Loucy (cell line): ENCODE measurements around the gene AGBL4.

Source experiments
- H2AFZ ChIP-seq: fragments of 200-600 bp; sonication (generic); 2 replicates; pipeline ENCODE4 v1.6.0; 2016; ENCODE audit warnings: antibody characterized with exemption, mild to moderate bottlenecking, low read length, moderate library complexity
- H3F3A ChIP-seq: fragments of 200-600 bp; 2 replicates; pipeline ENCODE4 v1.6.0; 2016; ENCODE audit warnings: antibody characterized with exemption, low read depth, mild to moderate bottlenecking
- H3K27me3 ChIP-seq: fragments of 200-600 bp; sonication (generic); 2 replicates; pipeline ENCODE4 v1.6.1; 2014; ENCODE audit warnings: low read length, mild to moderate bottlenecking; ENCODE audit not compliant: insufficient read depth, poor library complexity, severe bottlenecking
- H3K36me3 ChIP-seq: fragments of 200-600 bp; sonication (generic); 2 replicates; pipeline ENCODE4 v1.6.1; 2016; ENCODE audit warnings: low read length; ENCODE audit not compliant: insufficient read depth
- H3K4me1 ChIP-seq: fragments of 200-600 bp; sonication (generic); 2 replicates; pipeline ENCODE4 v1.5.1; 2014; ENCODE audit warnings: low read length, mild to moderate bottlenecking; ENCODE audit not compliant: insufficient read depth, poor library complexity, severe bottlenecking
- H3K4me2 ChIP-seq: fragments of 200-600 bp; sonication (generic); 2 replicates; pipeline ENCODE4 v1.6.0; 2014; ENCODE audit warnings: antibody characterized with exemption, low read length, low read depth, mild to moderate bottlenecking; ENCODE audit not compliant: poor library complexity, severe bottlenecking
- H3K4me3 ChIP-seq: fragments of 200-600 bp; sonication (generic); 2 replicates; pipeline ENCODE4 v1.5.1; 2014; ENCODE audit warnings: low read length, mild to moderate bottlenecking, mixed read lengths; ENCODE audit not compliant: poor library complexity, severe bottlenecking
- H3K79me2 ChIP-seq: fragments of 200-600 bp; sonication (generic); 2 replicates; pipeline ENCODE4 v1.6.1; 2014; ENCODE audit warnings: low read length; ENCODE audit not compliant: insufficient read depth
- H3K9ac ChIP-seq: fragments of 200-600 bp; sonication (generic); 2 replicates; pipeline ENCODE4 v1.6.0; 2014; ENCODE audit warnings: mild to moderate bottlenecking, low read depth, low read length, moderate library complexity; ENCODE audit not compliant: poor library complexity, severe bottlenecking
- H3K9me2 ChIP-seq: fragments of 200-600 bp; sonication (generic); replicated peaks from 2 replicates; pipeline ENCODE4 v1.6.1; 2016; ENCODE audit warnings: low read depth, low read length, mixed read lengths
- H3K9me3 ChIP-seq: fragments of 200-600 bp; sonication (generic); 2 replicates; pipeline ENCODE4 v1.6.1; 2014; ENCODE audit warnings: mild to moderate bottlenecking, antibody characterized with exemption, low read length, low read depth; ENCODE audit not compliant: insufficient read depth
- H4K20me1 ChIP-seq: fragments of 200-600 bp; sonication (generic); 2 replicates; pipeline ENCODE4 v1.6.0; 2014; ENCODE audit warnings: antibody characterized with exemption, low read length, mild to moderate bottlenecking; ENCODE audit not compliant: insufficient read depth, poor library complexity, severe bottlenecking
- CTCF ChIP-seq: fragments of 200-600 bp; sonication (generic); conservative IDR thresholded peaks from 2 replicates; pipeline ENCODE4 v1.5.1; 2014; ENCODE audit warnings: mild to moderate bottlenecking, antibody characterized with exemption, low read length
- EZH2phosphoT487 ChIP-seq: fragments of 200-600 bp; IDR thresholded peaks from 2 replicates; pipeline ENCODE4 v1.6.1; 2018; ENCODE audit warnings: antibody characterized with exemption, mild to moderate bottlenecking, moderate library complexity, borderline replicate concordance

The AGBL4 gene

GRCh38 chr1:48841966-48842365 lies 1181.8 kb downstream of the AGBL4 start:
- H3K9me3 ChIP-seq, result no peaks in the 10 kb centered on the region
- no peaks in the 10 kb centered on the region for H3K79me2 ChIP-seq
- H3K9me2 ChIP-seq, result no peaks in the 10 kb centered on the region
- H3K27me3 ChIP-seq, result no peaks in the 10 kb centered on the region
- TF ChIP-seq EZH2phosphoT487, result no peak
- TF ChIP-seq CTCF, result no peak
- no peak overlapping the region for H3K4me2 ChIP-seq
- no peak overlapping the region for H3K4me3 ChIP-seq
- no peaks in the 10 kb centered on the region for H3K4me1 ChIP-seq
- no peak overlapping the region for H2AFZ ChIP-seq
- no peak overlapping the region for H3K9ac ChIP-seq
- no peaks in the 10 kb centered on the region for H4K20me1 ChIP-seq
- no peaks in the 10 kb centered on the region for H3F3A ChIP-seq
- no peaks in the 10 kb centered on the region for H3K36me3 ChIP-seq

GRCh38 chr1:48841461-48841860 lies 1182.3 kb downstream of the AGBL4 start:
- H3K9me2 ChIP-seq, result no peaks in the 10 kb centered on the region
- H3F3A ChIP-seq, result no peaks in the 10 kb centered on the region
- no peak overlapping the region for H3K4me3 ChIP-seq
- TF ChIP-seq CTCF, result no peak
- TF ChIP-seq EZH2phosphoT487, result no peak
- no peaks in the 10 kb centered on the region for H3K4me1 ChIP-seq
- no peaks in the 10 kb centered on the region for H3K36me3 ChIP-seq
- no peaks in the 10 kb centered on the region for H4K20me1 ChIP-seq
- H3K27me3 ChIP-seq, result no peaks in the 10 kb centered on the region
- H3K9ac ChIP-seq, result no peak overlapping the region
- H3K4me2 ChIP-seq, result no peak overlapping the region
- H3K79me2 ChIP-seq, result no peaks in the 10 kb centered on the region
- no peaks in the 10 kb centered on the region for H3K9me3 ChIP-seq
- H2AFZ ChIP-seq, result no peak overlapping the region

GRCh38 chr1:48831120-48831978 lies 1192.4 kb downstream of the AGBL4 start:
- Histone ChIP-seq H3K9me2 (no peaks in the 10 kb centered on the region), H3K4me3 (no peak overlapping the region), H3K27me3 (no peaks in the 10 kb centered on the region), H3K4me2 (no peak overlapping the region), H3K9ac (no peak overlapping the region), H3K9me3 (no peaks in the 10 kb centered on the region), H3K36me3 (no peaks in the 10 kb centered on the region), H2AFZ (no peak overlapping the region), H4K20me1 (no peaks in the 10 kb centered on the region), H3F3A (no peaks in the 10 kb centered on the region), H3K79me2 (no peaks in the 10 kb centered on the region), H3K4me1 (no peaks in the 10 kb centered on the region)
- TF ChIP-seq EZH2phosphoT487 (no peak), CTCF (no peak)
